Measurements from ENCODE around the gene MCOLN3. TPM values are rescaled to one million over a fixed set of nuclear protein-coding genes. Genes with fewer than 3 reads are reported as not detected.
A peak's percentile ranks its signal among the peaks of the same experiment; 100 is the strongest.

MCOLN3 gene
- total RNA-seq, 1 donor: 0.63 TPM

DNA sequence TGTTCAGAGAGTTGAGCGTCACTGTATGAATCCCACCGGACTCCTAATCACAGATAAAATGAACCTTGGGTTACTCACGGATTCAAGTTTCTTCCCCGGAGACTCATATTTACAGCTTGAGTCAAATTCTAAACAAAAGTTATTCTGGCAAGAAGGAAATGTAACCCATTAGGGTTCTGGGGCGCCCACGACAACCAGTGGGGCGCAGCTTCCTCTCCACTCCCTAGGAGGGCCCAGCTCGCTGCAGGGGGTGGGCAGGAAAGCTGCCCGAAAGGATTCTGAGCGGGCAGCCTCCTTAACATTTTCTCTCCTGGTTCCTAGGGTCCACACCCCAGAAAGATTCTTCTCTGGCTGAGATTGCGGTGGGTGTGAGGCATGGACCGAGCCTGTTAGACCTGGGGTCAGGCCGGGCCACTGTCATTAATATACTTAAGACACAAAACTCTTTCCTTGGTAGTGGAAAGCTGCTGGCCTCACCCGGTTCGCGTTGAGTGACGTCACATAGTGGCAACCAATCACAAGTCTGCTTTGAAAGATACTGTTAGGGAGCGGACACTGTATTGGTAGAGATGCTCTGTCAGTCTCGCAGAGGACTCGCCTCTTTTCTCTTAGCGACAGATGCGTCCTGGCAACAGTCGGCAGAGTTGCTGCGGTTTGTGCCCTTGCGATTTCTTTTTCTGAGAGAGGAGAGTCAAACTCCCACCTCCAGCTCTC, 13.6 kb upstream of the MCOLN3 start:
- Histone ChIP-seq H3K4me3 (ENCODE audit: low read length) (no peak overlapping the region), H3K4me1 (ENCODE audit: insufficient read depth, low read length) (peaks cover 3% of the 10 kb centered on the region), H3K27me3 (ENCODE audit: insufficient read depth, low read length) (no peaks in the 10 kb centered on the region), H3K9me3 (ENCODE audit: low read depth, low read length) (no peaks in the 10 kb centered on the region)

DNA sequence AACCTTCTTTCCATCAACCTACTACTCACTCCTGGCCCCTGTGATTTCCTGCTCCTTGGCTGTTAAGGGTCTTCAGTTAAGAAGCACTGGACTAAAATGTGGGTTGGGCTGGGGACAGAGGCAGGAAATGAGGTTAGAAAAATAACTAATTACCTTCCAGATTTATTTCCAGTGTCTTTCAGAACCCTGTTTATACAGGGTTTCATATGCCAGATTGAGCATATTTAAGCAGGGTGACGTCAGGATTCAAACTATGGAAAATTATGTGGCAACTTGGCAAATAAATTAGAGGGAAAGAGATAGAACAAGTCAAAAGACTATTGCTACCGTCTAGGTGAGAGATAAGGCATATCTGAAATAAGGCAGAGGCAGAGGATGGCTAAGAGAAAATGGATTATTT, 11.7 kb upstream of the MCOLN3 start:
- H3K27me3 ChIP-seq (ENCODE audit: insufficient read depth, low read length): no peaks in the 10 kb centered on the region

DNA sequence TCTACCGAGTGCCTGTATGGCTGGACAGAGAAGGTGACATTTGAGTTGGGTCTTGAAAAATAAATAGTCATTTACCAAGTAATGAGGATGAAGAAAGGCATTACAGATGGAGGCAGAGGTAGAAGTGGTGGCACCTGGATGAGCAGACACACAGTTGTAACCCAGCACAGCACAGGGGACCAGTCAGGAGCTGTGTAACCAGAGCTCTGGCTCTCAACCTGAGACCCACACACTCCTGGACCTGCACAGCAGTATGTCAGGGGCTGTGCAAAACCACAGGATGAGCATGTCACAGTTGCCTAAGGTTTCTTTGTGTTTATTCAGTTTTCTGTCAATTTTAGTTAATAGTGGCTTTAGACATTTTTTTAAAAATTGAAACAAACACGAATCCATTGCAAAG, 11.3 kb upstream of the MCOLN3 start:
- Histone ChIP-seq H3K9me3 (ENCODE audit: low read depth, low read length) (no peaks in the 10 kb centered on the region), H3K27me3 (ENCODE audit: insufficient read depth, low read length) (no peaks in the 10 kb centered on the region), H3K4me1 (ENCODE audit: insufficient read depth, low read length) (peaks cover 3% of the 10 kb centered on the region), H3K4me3 (ENCODE audit: low read length) (no peak overlapping the region)

More for the DNA sequence above, 11.7 kb upstream of the MCOLN3 start:
- Histone ChIP-seq H3K4me1 (ENCODE audit: insufficient read depth, low read length) (peaks cover 3% of the 10 kb centered on the region), H3K9me3 (ENCODE audit: low read depth, low read length) (no peaks in the 10 kb centered on the region), H3K4me3 (ENCODE audit: low read length) (no peak overlapping the region)

DNA sequence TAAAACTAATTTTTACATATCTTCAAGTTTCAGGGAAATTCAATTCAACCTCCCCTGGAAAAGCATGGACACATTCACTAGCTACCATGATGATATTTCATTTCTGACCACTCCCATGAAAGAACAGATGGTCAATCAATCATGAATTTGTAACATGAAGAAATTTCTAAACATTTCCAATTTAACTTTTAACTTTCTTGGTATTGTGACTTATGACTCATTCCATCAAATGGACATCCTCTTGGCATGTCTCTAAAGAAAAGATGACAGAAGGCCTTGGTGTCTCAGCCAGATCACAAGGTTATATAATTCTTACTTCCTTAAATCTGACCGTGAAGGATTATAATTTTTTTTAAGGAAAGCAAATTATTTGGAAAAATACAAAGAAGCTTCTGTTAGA, 10.5 kb upstream of the MCOLN3 start:
- H3K4me3 ChIP-seq (ENCODE audit: low read length): no peak overlapping the region
- H3K9me3 ChIP-seq (ENCODE audit: low read depth, low read length): no peaks in the 10 kb centered on the region
- peaks cover 3% of the 10 kb centered on the region for H3K4me1 ChIP-seq (ENCODE audit: insufficient read depth, low read length)
- no peaks in the 10 kb centered on the region for H3K27me3 ChIP-seq (ENCODE audit: insufficient read depth, low read length)

DNA sequence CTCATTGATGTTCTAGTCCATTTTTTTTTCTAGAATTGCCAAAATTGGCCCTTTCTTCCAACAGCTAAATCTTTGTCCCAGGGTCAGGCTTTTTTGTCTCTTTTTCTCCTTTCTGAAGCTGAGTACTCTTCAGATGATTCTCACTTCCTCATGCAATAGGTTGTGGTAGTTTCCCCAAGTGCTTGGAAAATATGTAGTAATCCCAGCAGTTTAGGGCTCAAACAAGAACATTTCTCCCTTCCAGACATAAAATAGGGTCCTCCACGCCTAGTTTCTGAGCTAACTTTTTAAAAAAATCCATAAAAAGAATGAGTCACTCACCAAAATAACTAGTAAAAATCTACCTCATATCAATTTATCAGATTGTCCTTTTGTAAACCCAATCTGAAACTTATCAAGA, 10.0 kb upstream of the MCOLN3 start:
- no peak overlapping the region for H3K4me3 ChIP-seq (ENCODE audit: low read length)

DNA sequence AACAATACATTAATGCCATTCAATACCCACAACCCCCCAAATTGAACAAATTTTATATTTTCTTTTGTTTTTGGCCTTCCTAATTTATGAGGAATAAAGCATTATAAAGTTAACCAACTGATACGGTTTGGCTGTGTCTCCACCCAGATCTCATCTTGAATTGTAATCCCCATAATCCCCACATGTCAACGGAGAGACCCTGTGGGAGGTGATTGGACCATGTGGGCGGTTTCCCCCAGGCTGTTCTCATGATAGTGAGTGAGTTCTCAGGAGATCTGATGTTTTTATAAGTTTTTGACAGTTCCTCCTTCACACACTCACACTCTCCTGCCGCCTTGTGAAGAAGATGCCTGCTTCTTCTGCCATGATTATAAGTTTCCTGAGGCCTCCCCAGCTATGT, 6.4 kb upstream of the MCOLN3 start:
- Histone ChIP-seq H3K4me1 (ENCODE audit: insufficient read depth, low read length) (no peaks in the 10 kb centered on the region), H3K27me3 (ENCODE audit: insufficient read depth, low read length) (peaks cover 12% of the 10 kb centered on the region), H3K9me3 (ENCODE audit: low read depth, low read length) (no peaks in the 10 kb centered on the region), H3K4me3 (ENCODE audit: low read length) (no peak overlapping the region)

More for the DNA sequence above, 10.0 kb upstream of the MCOLN3 start:
- no peaks in the 10 kb centered on the region for H3K27me3 ChIP-seq (ENCODE audit: insufficient read depth, low read length)
- H3K4me1 ChIP-seq (ENCODE audit: insufficient read depth, low read length): peaks cover 3% of the 10 kb centered on the region
- H3K9me3 ChIP-seq (ENCODE audit: low read depth, low read length): no peaks in the 10 kb centered on the region

DNA sequence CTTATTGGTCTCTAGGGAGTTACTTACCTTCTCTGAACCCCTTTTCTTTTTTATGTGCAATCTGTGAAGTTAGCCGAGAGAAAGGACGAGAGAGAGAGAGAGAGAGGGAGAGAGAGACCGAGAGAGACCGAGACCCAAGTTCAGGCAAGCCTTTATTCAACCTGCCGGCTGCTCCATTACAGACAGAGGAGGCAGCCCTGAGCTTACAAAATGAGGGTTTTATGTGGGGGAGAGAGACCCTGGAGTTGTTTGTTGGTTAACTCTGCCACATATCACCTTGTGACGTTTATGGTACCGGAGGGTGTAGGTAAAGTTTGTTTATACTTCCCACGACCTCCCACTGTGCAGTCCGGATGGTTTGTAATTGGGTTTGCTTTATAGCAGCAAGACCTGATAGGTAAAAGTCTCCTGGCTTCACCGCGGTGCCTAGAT, 1.5 kb upstream of the MCOLN3 start:
- Histone ChIP-seq H3K4me1 (ENCODE audit: insufficient read depth, low read length) (peaks cover 17% of the 10 kb centered on the region), H3K4me3 (ENCODE audit: low read length) (no peak overlapping the region), H3K27me3 (ENCODE audit: insufficient read depth, low read length) (peaks cover 57% of the 10 kb centered on the region), H3K9me3 (ENCODE audit: low read depth, low read length) (no peaks in the 10 kb centered on the region)

DNA sequence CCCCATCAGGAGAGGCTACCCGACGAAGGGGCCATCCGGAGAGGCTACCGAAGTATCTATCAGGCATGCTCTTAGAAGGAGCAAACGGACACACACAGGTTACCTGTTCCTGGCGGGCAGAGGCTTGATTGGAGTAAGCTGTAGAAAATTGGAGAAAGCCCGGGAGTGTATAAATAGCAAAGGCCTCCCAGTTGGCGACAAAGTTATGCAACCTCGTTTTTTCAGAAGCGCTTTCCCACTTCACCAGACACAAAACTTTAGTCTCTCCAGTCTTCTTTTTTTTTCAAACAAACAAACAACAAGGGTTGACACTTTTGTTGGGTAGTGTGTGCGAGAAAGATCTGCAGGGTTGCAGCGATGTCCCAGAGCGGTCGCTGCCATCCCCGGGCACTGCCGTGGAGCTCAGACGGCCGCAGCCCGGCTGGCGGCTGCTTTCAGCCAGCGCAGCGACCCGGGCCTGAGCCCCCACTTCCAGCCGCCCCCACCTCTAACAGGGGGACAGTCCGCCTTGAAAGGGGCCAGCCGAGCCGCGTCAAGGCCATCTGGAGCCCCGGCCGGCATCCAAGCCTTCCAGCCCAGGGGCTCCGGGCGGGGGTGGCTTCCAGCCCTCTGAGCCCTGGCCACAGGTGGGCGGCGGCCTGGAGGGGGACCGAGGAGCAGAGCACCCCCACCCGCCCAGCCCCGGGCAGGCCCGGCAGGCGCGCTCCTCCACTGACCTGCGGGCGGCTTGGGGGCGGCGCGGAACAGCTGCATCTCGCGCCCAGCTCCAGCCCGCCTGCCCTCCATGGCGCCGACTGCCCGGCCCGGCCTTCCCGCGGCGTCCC, 616 bp downstream of the MCOLN3 start:
- Histone ChIP-seq H3K27me3 (ENCODE audit: insufficient read depth, low read length) (peaks cover 70% of the 10 kb centered on the region), H3K4me3 (ENCODE audit: low read length) (peak overlapping the region; percentile 10), H3K4me1 (ENCODE audit: insufficient read depth, low read length) (peaks cover 17% of the 10 kb centered on the region), H3K9me3 (ENCODE audit: low read depth, low read length) (no peaks in the 10 kb centered on the region)

DNA sequence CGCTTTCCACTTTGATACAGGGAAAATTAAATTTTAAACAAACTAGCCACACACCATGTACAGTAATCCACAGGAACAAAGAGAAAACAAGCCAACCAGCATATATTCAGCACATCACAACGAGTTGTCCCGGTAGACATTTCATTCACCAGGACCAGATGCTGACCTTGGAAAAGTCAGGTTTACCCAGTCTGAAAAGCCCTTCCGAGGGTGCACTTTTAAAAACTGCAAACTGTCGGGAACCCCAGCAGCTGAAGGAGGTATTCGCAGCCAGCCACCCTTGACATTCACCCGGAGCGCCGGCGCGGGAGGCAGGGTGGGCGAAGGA, 1.2 kb downstream of the MCOLN3 start:
- Histone ChIP-seq H3K4me1 (ENCODE audit: insufficient read depth, low read length) (peaks cover 17% of the 10 kb centered on the region), H3K4me3 (ENCODE audit: low read length) (no peak overlapping the region), H3K27me3 (ENCODE audit: insufficient read depth, low read length) (peaks cover 70% of the 10 kb centered on the region), H3K9me3 (ENCODE audit: low read depth, low read length) (no peaks in the 10 kb centered on the region)

DNA sequence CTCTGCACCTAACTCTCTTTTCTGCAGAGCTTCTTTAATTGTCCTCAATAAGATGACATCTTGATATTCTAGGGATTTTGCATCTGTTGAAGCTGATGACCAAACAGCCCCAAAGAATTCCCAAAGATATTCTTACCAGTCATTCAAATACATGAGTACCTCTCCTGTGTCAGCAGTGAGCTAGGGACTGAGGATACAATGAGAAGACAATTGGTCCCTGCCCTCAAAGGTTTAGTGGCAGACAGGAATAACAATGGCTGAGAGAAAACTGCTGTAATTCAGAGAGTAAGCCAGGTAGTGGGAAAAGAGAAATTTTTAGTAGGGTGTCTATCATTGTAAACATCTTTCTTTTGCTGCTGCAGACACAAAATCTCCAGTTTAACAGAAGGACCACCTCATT, 5.9 kb downstream of the MCOLN3 start:
- no peaks in the 10 kb centered on the region for H3K9me3 ChIP-seq (ENCODE audit: low read depth, low read length)
- peaks cover 4% of the 10 kb centered on the region for H3K4me1 ChIP-seq (ENCODE audit: insufficient read depth, low read length)
- H3K4me3 ChIP-seq (ENCODE audit: low read length): no peak overlapping the region
- H3K27me3 ChIP-seq (ENCODE audit: insufficient read depth, low read length): peaks cover 40% of the 10 kb centered on the region

DNA sequence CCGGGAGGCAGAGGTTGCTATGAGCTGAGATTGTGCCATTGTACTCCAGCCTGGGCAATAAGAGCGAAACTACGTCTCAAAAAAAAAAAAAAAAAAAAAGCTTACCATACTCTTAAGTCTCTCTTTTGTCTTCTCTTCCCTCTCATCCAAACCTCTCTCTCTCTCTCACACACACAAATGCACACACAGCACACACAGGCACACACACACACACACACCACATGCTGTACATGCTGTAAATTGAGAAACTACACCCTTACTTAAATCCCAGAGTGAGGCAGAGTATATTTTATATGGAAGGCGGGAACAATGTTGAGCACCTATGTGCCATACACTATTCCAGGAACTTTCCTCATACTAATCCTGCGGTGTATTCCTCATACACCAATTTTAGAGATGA, 6.5 kb downstream of the MCOLN3 start:
- H3K27me3 ChIP-seq (ENCODE audit: insufficient read depth, low read length): peaks cover 34% of the 10 kb centered on the region
- H3K9me3 ChIP-seq (ENCODE audit: low read depth, low read length): no peaks in the 10 kb centered on the region
- no peak overlapping the region for H3K4me3 ChIP-seq (ENCODE audit: low read length)
- no peaks in the 10 kb centered on the region for H3K4me1 ChIP-seq (ENCODE audit: insufficient read depth, low read length)

DNA sequence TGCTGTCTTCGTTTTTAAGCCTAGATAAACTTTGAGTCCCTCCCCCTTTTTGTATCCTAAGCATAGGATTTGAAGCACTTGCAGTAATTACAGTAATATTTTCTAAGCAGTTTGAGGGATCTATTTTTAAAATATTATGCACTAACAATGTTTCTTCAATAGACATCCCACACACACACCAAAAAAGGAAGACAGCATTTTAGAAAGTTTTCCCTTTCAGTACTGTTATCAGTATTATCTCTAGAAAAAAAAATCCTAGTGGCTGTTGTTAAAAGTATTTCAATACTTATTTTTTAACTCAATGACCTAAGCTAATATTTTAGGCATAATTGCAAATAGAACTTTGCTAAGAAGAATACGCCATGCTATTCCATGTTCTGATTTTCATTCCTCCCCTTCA, 15.1 kb downstream of the MCOLN3 start:
- no peaks in the 10 kb centered on the region for H3K9me3 ChIP-seq (ENCODE audit: low read depth, low read length)
- no peaks in the 10 kb centered on the region for H3K4me1 ChIP-seq (ENCODE audit: insufficient read depth, low read length)
- H3K27me3 ChIP-seq (ENCODE audit: insufficient read depth, low read length): peaks cover 4% of the 10 kb centered on the region
- H3K4me3 ChIP-seq (ENCODE audit: low read length): no peak overlapping the region

DNA sequence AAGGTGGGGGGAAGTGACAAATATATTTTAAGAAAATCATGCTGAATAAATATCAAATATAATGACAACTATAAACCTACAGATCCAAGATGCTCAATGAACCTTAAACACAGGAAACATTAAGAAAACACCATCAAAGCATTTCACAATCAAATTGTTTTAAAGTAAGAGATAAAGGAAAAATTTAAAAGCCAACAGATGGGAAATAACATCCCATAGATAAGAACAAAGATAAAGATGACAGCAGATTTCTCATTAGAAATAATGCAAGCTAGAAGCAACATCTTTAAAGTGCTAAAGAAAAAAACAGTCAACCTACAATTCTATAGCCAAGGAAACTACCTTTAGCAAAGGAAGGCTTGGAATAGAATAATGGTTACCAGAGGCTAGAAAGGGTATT, 17.8 kb downstream of the MCOLN3 start:
- Histone ChIP-seq H3K27me3 (ENCODE audit: insufficient read depth, low read length) (peaks cover 4% of the 10 kb centered on the region), H3K9me3 (ENCODE audit: low read depth, low read length) (no peaks in the 10 kb centered on the region), H3K4me1 (ENCODE audit: insufficient read depth, low read length) (peaks cover 5% of the 10 kb centered on the region), H3K4me3 (ENCODE audit: low read length) (no peak overlapping the region)

DNA sequence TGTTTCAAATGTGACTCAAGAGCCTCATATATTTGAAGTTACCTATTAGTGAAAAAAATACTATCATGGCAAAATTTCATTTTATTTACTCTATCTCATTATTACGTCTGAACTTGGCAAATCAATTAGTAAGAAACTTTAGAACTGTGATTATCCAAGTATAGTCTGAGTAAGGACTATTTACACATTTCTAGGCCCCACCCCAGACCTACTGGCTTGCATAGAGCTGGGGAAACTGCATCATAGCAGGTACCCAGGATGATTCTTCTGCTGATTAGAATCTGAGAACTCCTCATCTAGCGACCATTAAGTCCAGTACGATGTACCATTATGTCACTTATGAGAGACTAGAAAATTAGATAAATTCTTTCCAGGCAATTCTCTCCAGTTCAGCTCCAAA, 20.1 kb downstream of the MCOLN3 start:
- no peaks in the 10 kb centered on the region for H3K27me3 ChIP-seq (ENCODE audit: insufficient read depth, low read length)
- H3K9me3 ChIP-seq (ENCODE audit: low read depth, low read length): no peaks in the 10 kb centered on the region
- peaks cover 5% of the 10 kb centered on the region for H3K4me1 ChIP-seq (ENCODE audit: insufficient read depth, low read length)
- H3K4me3 ChIP-seq (ENCODE audit: low read length): no peak overlapping the region

DNA sequence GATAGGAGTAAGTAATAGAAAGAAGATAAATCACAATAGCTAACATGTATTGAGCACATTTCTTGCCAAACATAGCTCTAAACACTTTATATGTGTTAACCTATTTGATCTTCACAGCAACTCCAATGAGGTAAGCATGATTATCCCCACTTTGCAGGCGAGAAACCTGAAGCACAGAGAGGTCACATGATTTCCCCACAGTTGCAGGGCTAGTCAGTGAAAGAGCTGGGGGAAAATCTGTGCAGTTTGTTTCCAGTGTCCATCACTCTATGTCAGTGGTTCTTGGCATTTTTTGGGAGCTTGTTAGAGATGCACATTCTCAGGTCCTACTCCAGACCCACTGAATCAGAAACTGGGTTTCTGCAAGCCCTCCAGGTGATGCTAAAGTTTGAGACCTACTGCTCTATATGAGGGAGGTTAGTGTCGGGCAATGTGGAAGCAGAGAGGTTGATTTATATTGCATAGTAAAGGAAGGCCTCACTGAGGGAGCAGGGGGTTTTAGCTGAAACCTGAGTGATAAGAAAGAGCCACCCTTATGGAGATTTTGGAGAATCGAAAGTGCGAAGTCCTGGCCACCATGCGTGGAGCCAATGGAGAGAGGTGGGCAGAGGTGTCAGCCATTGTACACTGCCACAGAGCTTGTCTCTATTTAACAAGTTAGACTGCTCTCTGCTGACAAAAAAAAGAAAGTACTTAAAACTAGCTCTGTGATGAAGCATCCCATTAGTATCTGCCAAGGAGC, 20.9 kb downstream of the MCOLN3 start:
- H3K4me3 ChIP-seq (ENCODE audit: low read length): no peak overlapping the region
- H3K4me1 ChIP-seq (ENCODE audit: insufficient read depth, low read length): peaks cover 5% of the 10 kb centered on the region
- no peaks in the 10 kb centered on the region for H3K27me3 ChIP-seq (ENCODE audit: insufficient read depth, low read length)
- no peaks in the 10 kb centered on the region for H3K9me3 ChIP-seq (ENCODE audit: low read depth, low read length)

Measured in mononuclear cell (primary cell).